Measurements from ENCODE around the gene ABHD17C. TPM values are rescaled to one million over a fixed set of nuclear protein-coding genes. Genes with fewer than 3 reads are reported as not detected.

ABHD17C gene
- total RNA-seq, 1 donor from 2014 or later, result 3.8 TPM

- ATAC-seq (no peak), DNase-seq (ENCODE audit: low spot score) (no peak)
- intact Hi-C loops (cut with DNase I), result no loop called here
Observed at GRCh38 chr15:80684697-80685096, 10.4 kb upstream of the ABHD17C start.

DNA sequence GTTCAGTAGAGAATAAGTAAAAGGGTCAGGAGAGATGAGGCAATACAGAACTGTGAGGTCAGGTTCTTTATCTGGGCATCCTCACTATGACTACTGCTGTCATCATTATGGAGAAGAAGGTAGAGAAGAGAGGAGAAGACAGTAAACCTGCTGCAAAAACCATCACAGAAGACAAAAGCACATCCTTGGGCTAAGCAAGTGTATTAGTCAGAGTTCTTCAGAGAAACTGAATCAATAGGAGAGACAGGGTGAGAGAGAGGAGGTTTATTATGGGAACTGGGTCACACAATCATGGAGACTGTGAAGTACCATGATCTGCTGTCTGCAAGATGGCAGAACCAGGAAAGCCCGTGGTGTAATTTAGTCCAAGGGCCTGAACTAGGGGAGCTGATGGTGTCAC lies 9.5 kb upstream of the ABHD17C start:
- no peak for DNase-seq (ENCODE audit: low spot score)
- intact Hi-C loops (cut with DNase I), result no loop called here
- no peak for ATAC-seq

GRCh38 chr15:80689294-80689693 lies 5.8 kb upstream of the ABHD17C start:
- ATAC-seq, result no peak
- intact Hi-C loops (cut with DNase I), result no loop called here

DNA sequence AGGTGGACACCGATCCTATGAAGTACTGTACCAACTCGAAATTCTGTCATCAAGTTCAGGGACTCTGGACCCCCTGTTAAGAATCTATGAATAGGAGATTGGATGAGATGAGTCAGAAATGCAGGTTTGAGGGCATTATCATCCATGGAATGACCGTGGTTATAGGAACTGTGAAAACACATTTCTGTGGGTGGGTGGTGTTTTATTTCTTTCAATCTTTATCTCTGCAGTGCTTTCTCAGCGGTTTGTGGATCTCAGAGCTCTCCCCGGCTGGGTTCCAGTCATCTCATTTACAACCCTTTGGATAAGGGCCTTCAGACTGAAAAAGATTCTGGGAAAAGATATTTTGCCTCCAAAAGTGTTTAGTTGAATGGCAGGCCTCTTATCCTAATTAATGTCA lies 5.4 kb upstream of the ABHD17C start:
- intact Hi-C loops (cut with DNase I), result no loop called here

More at GRCh38 chr15:80689294-80689693, 5.8 kb upstream of the ABHD17C start:
- no peak for DNase-seq (ENCODE audit: low spot score)

GRCh38 chr15:80691575-80691974 lies 3.5 kb upstream of the ABHD17C start:
- no peak for DNase-seq (ENCODE audit: low spot score)
- intact Hi-C loops (cut with DNase I), result no loop called here
- ATAC-seq, result no peak

More for the DNA sequence above, 5.4 kb upstream of the ABHD17C start:
- no peak for DNase-seq (ENCODE audit: low spot score)
- no peak for ATAC-seq

GRCh38 chr15:80693682-80694610 lies 1.2 kb upstream of the ABHD17C start:
- peak; percentile 19 for ATAC-seq
- intact Hi-C loops (cut with DNase I), result no loop called here
- DNase-seq (ENCODE audit: low spot score), result no peak

- ATAC-seq (peak; percentile 38), DNase-seq (ENCODE audit: low spot score) (no peak)
- intact Hi-C loops (cut with DNase I), result no loop called here
Observed at GRCh38 chr15:80694611-80695098, 455 bp upstream of the ABHD17C start.

GRCh38 chr15:80695911-80696661 lies 976 bp downstream of the ABHD17C start:
- peak; percentile 19 for ATAC-seq

GRCh38 chr15:80697075-80697685 lies 2.1 kb downstream of the ABHD17C start:
- intact Hi-C loops (cut with DNase I), result no loop called here
- ATAC-seq (no peak), DNase-seq (ENCODE audit: low spot score) (no peak)

More at GRCh38 chr15:80695911-80696661, 976 bp downstream of the ABHD17C start:
- DNase-seq (ENCODE audit: low spot score), result peak; percentile 59
- intact Hi-C loops (cut with DNase I), result no loop called here

GRCh38 chr15:80698676-80699075 lies 3.6 kb downstream of the ABHD17C start:
- no peak for DNase-seq (ENCODE audit: low spot score)
- ATAC-seq, result no peak
- intact Hi-C loops (cut with DNase I), result no loop called here

DNA sequence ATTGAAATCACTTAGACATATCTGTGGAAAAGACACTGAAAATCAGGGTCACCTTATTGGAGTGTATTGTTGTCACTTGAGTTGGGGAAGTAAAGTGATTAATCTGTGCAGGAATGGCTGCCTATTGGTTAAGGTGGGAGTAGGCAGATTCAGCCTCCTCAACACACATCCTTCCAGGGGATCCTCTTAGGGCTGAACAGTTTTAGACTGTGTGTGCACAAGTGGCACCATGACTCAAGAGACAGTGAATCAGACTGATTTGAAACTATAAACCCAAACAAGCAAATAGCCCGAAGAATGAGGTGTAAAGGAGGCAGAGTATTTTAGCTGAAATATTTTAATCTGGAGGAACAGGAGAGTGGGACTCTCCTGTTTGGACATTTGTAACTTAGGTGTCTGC lies 4.9 kb downstream of the ABHD17C start:
- no peak for DNase-seq (ENCODE audit: low spot score)
- ATAC-seq, result no peak
- intact Hi-C loops (cut with DNase I), result no loop called here

GRCh38 chr15:80701676-80702311 lies 6.7 kb downstream of the ABHD17C start:
- intact Hi-C loops (cut with DNase I), result no loop called here
- DNase-seq (ENCODE audit: low spot score) (no peak), ATAC-seq (no peak)

DNA sequence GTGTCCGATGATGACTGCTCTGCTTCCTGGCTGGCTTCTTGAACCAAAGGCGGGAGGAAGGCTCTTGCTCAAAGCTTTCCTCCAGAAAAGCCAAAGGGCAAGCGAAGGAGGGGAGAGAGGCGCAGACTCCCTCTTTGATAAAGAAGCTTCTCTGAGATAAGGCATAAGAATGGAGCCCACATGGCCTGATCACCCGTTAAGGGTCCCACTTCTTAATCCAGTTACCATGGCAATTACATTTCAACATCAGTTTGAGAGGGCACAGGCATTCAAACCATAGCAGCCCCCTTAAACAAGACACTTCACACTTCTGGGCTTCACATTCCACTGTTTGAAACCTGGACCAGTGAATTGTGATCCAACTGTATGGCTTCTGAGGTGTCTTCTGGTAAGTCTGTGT lies 8.0 kb downstream of the ABHD17C start:
- DNase-seq (ENCODE audit: low spot score) (no peak), ATAC-seq (no peak)
- intact Hi-C loops (cut with DNase I), result no loop called here

DNA sequence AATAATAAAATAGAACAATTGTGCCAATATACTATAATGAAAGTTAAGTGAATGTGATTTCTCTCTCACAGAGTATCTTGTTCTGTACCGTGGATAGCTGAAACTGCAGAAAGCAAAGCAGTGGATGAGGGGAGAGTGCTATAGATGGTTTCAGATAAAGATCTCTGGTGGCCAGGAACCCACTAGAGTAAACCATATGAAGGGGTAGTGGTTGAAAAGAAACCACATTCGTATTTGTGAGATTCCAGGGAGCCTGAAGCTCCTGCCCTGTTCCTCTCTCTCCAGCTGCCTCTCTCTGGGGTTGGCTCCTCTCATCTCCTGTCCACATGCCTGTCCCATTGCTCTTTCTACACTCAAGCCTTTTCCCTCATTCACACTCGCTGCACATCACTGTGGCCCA lies 8.9 kb downstream of the ABHD17C start:
- intact Hi-C loops (cut with DNase I), result no loop called here
- ATAC-seq, result no peak
- no peak for DNase-seq (ENCODE audit: low spot score)

GRCh38 chr15:80706161-80706560 lies 11.1 kb downstream of the ABHD17C start:
- no peak for ATAC-seq
- intact Hi-C loops (cut with DNase I), result no loop called here
- DNase-seq (ENCODE audit: low spot score), result no peak

GRCh38 chr15:80709542-80709941 lies 14.4 kb downstream of the ABHD17C start:
- no peak for DNase-seq (ENCODE audit: low spot score)
- no peak for ATAC-seq
- intact Hi-C loops (cut with DNase I), result no loop called here

GRCh38 chr15:80710635-80711554 lies 15.8 kb downstream of the ABHD17C start:
- ATAC-seq (peak; percentile 51), DNase-seq (ENCODE audit: low spot score) (no peak)
- intact Hi-C loops (cut with DNase I), result no loop called here

GRCh38 chr15:80711886-80712285 lies 16.8 kb downstream of the ABHD17C start:
- DNase-seq (ENCODE audit: low spot score) (no peak), ATAC-seq (no peak)
- intact Hi-C loops (cut with DNase I), result no loop called here
